HS-27A (cell line): ENCODE data around the gene C11orf71.

Experiments
- DNase-seq: peaks from one replicate; pipeline ENCODE4 v3.0.0-alpha.2; 2012; ENCODE audit warnings: low read depth, missing footprints

C11orf71 gene

DNA sequence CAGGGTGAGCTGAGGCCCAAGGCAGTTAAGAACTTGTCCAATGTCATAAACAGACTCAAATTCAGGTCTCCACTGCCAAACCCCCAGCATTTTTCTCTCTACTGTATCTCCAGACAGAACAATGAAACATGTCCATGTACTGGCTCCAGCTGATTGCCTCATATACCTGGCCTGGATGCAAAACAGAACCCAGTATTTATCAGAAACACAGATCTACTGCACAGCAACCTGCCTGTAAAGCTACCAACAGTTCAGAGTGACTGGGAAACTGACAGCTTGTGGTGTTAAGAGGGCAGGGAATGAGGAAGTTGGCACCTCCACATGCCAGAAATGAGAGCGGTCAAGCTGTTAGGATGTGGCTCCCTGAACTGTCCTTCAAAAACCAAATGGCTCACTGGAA lies 41.6 kb downstream of the C11orf71 start:
- DNase-seq = no peak

DNA sequence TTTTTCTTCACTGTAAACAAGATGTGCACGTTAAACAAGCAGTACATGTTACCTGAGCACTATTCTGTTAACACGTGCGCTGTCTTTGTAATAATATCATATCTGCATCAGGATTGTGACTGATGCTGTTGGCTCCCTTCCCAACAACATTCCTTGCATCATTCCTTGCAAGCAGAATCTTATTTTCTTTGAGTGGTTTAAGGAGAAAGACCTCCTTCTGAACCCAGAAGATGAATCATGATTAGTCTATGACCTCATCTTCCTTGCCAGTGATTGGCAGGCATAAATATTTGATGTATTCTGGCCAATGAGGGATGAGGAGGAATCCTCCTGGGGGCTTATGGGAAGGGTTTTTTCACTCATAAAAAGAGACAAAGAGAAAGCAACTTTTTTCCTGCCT lies 46.2 kb downstream of the C11orf71 start:
- DNase-seq = peak; percentile 84

DNA sequence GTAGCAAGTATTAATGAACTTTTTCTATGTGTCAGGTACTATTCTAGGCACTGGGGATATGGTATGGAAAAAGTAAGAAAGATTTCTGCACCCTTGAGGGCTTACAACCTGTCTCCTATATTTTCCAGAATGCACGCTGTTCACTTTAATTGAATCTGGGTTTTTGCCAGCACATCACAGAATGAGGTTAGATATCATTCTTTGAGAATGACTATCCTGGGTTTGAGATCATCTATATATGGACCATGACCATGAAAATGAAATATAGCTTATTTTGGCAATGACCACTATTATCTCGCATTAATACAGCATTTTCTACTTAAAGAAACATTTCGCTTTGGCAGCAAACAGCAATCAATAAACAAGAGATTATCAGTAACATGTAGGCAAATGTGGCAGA lies 46.9 kb downstream of the C11orf71 start:
- DNase-seq = no peak

DNA sequence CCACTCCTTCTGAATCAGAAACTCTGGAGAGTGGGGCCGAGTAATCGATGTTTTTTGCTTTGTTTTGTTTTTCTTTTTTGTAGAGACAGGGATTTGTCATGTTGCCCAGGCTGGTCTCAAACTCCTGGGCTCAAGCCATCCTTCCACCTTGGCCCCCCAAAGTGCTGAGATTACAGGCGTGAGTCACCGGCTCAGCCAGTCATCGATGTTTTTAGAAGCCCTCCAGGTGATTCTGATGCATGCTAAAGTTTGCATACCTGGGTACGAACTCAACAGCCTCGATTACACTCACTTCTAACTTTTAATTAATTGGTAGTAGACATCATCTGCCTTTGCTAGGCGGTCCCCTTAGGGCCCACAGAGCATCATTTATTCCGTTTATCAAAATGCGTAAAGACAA lies 50.3 kb downstream of the C11orf71 start:
- no peak for DNase-seq
